Mesothelial cell of epicardium (in vitro differentiated cells): ENCODE measurements around the gene FCGR2B. TPM values are rescaled to one million over a fixed set of nuclear protein-coding genes. Genes with fewer than 3 reads are reported as not detected.
"Not testable (repeated sequence)": the region's sequence is repeated elsewhere in the genome, so short reads cannot be mapped to it uniquely, and the experiment has no call there.

Experiments
- DNase-seq, 2 experiments: peaks; one replicate each; pipeline ENCODE4 v3.0.0; 2021; ENCODE audit warnings: low spot score in 2 of 2; ENCODE audit not compliant: unreplicated experiment in 2 of 2
- H3K27ac Mint-ChIP-seq: 2 replicates; pipeline ENCODE4 v1.8.0; 2021; ENCODE audit warnings: mixed read lengths
- H3K27me3 Mint-ChIP-seq: 2 replicates; pipeline ENCODE4 v1.8.0; 2021; ENCODE audit warnings: low read depth, mixed read lengths
- H3K36me3 Mint-ChIP-seq: 2 replicates; pipeline ENCODE4 v1.8.0; 2021; ENCODE audit warnings: mixed read lengths
- H3K4me1 Mint-ChIP-seq: 2 replicates; pipeline ENCODE4 v1.8.0; 2021; ENCODE audit warnings: mixed read lengths
- H3K4me3 Mint-ChIP-seq: 2 replicates; pipeline ENCODE4 v1.8.0; 2021; ENCODE audit warnings: mild to moderate bottlenecking, moderate library complexity, mixed read lengths
- H3K9me3 Mint-ChIP-seq: 2 replicates; pipeline ENCODE4 v1.8.0; 2021; ENCODE audit warnings: mixed read lengths
- CTCF ChIP-seq: fragments of 200-600 bp; sonication (generic); IDR thresholded peaks from one replicate; pipeline ENCODE4 v1.5.0; 2021; ENCODE audit warnings: antibody characterized with exemption; ENCODE audit not compliant: unreplicated experiment
- total RNA-seq: library from RNA; stranded (reverse); gene quantifications from 3 replicates; pipeline ENCODE4 v1.2.1, GENCODE V29; 2021

Gene FCGR2B
- total RNA-seq, 1 donor from 2014 or later: not detected

GRCh38 chr1:161631076-161631475 is 31.9 kb upstream of the FCGR2B start, which contains the start of gene FCGR3B:
TSS of gene FCGR3B (minus strand) at chr1:161631176. CDS start at chr1:161631094, 82 bp downstream.
- Mint-ChIP-seq H3K36me3 (no peaks in the 10 kb centered on the region), H3K4me1 (no peaks in the 10 kb centered on the region), H3K27me3 (peaks cover 49% of the 10 kb centered on the region), H3K4me3 (no peak within 1 kb of the TSS), H3K27ac (no peak within 1 kb of the TSS), H3K9me3 (no peaks in the 10 kb centered on the region)
- no peak for DNase-seq
- no peak for TF ChIP-seq CTCF

DNA sequence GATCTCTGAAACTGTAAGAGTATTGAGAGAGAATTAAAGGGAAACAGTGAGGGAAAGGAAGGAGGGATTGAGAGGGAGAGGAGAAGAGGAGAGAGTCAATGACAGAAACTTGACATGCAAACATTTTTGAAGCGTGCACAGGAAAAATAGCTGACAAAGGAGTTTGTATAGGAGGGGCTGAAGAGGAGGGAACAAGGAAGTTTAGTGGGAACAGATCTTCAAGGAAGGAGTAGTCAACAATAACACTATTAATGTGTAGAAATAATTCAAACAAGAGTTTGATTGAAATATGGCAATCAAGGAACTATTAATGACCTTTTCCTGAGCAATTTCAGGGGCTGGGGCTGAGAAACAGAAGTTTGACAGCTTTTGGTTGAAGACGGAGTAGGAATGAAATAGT is 27.9 kb upstream of the FCGR2B start:
- DNase-seq, H3K36me3 Mint-ChIP-seq, H3K4me1 Mint-ChIP-seq, H3K27ac Mint-ChIP-seq, H3K4me3 Mint-ChIP-seq, H3K9me3 Mint-ChIP-seq: not testable (repeated sequence)
- H3K27me3 Mint-ChIP-seq: peaks cover 44% of the 10 kb centered on the region

- H3K36me3 Mint-ChIP-seq, H3K4me3 Mint-ChIP-seq, H3K27ac Mint-ChIP-seq, H3K9me3 Mint-ChIP-seq, H3K4me1 Mint-ChIP-seq, DNase-seq: not testable (repeated sequence)
- peaks cover 36% of the 10 kb centered on the region for H3K27me3 Mint-ChIP-seq
These were observed 26.7 kb upstream of the FCGR2B start for GRCh38 chr1:161636189-161636782.

DNA sequence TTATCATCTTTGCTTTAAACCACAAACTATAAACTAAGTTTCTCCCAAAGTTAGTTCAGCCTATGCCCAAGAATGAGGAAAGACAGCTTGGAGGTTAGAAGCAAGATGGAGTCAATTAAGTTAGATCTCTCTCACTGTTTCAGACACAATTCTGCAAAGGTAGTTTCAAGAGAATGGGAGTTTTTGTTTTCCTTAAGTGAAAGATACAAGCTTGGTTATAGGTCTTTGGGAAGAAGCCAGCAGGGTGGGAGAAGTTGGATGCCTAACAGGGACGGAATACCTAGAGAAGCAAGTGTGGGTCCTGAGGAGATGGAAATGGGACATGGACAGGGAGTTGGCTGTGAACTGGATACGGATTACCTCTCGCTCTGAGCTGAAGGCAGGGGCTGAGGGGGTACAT is 26.0 kb upstream of the FCGR2B start:
- DNase-seq, H3K4me1 Mint-ChIP-seq, H3K27ac Mint-ChIP-seq: not testable (repeated sequence)

DNA sequence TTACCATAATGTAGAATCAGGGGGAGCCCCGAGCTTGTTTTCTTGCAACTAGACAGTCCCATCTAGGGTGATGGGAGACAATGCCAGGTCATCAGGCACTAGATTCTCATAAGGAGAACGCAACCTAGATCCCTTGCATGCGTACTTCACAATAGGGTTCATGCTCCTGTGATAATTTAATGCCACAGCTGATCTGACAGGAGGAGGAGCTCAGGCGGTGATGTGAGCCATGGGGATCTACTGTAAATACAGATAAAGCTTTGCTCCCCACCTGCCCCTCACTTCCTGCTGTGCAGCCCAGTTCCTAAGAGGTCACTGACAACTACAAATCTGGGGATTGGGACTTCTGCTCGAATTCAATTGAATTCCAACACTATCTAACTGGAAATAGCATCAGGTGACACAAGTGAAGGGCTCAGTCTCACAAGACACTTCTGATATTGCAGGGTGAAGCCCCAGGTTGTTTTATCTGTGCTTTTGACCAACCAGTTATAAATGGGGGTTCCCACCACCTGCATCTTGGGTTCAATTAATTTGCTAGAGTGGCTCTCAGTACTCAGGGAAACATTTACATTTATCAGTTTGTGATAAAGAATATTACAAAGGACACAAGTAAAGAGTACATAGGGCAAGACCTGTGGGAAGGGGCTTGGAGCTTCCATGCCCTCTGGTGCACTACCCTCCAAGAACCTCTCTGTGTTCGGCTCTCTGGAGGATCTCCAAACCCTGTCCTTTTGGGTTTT is 24.5 kb upstream of the FCGR2B start:
- H3K4me1 Mint-ChIP-seq, H3K9me3 Mint-ChIP-seq, H3K36me3 Mint-ChIP-seq, H3K4me3 Mint-ChIP-seq, DNase-seq, H3K27ac Mint-ChIP-seq: not testable (repeated sequence)
- H3K27me3 Mint-ChIP-seq: peaks cover 36% of the 10 kb centered on the region

More for the DNA sequence above, 26.0 kb upstream of the FCGR2B start:
- H3K9me3 Mint-ChIP-seq, H3K4me3 Mint-ChIP-seq, H3K36me3 Mint-ChIP-seq: not testable (repeated sequence)
- H3K27me3 Mint-ChIP-seq: peaks cover 33% of the 10 kb centered on the region

- not testable (repeated sequence) for H3K4me3 Mint-ChIP-seq, H3K4me1 Mint-ChIP-seq
These were observed 23.7 kb upstream of the FCGR2B start for GRCh38 chr1:161639203-161639602.

DNA sequence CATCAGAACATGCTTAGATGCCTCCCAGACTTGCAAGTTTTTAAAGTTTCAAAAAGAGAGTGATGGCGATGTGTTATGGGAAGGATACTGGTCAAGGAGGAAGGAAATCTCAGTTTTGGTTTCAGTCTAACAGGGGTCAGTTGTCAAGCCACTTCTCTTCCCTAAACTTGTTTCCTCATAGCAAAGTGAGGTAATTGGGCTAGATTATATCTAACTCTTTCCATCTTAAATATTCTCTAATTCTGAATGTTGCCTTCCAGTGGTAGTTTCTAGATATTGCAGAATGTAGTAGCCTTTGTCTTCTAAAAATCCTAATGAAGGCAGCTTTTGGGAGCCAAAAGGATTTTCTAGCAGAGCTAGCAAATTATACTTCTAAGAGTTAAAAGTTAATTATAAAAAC is 20.2 kb upstream of the FCGR2B start:
- not testable (repeated sequence) for H3K4me1 Mint-ChIP-seq, DNase-seq, H3K27ac Mint-ChIP-seq, H3K4me3 Mint-ChIP-seq, H3K36me3 Mint-ChIP-seq, H3K9me3 Mint-ChIP-seq
- peaks cover 48% of the 10 kb centered on the region for H3K27me3 Mint-ChIP-seq

More at GRCh38 chr1:161639203-161639602, 23.7 kb upstream of the FCGR2B start:
- peaks cover 42% of the 10 kb centered on the region for H3K27me3 Mint-ChIP-seq
- H3K27ac Mint-ChIP-seq, H3K9me3 Mint-ChIP-seq, DNase-seq, H3K36me3 Mint-ChIP-seq: not testable (repeated sequence)

DNA sequence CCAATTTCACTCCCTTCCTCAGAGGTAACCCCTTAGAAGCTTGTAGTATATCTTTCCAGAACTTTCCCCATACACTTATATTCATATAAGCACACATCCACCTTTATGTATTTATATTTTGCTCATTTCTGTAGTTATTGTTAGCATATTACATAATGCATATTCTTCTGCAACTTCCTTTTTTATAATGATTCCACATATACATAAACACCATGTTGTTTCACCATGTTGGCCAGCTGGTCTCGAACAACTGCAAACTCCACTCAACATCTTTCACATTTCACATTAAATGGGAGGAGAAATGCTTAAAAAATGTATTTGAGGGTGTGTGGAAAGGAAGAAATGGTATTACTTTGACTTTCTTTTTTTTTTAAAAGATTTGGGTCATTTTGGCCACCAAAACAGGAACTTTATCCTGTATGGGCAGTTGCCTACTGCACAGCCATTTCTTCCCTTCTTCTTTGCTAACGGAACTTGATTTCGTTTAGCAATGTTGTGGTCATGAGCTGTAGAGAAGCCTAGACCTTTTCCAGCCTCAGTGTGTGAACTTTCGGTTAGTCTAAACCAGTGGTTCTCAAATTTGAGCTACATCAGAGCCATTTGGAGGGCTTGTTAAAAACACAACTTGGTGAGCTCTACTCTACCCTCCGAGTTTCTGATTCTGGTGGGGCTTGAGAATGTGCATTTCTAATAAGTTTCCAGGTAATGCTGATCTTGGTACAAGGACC is 19.3 kb upstream of the FCGR2B start:
- not testable (repeated sequence) for H3K27ac Mint-ChIP-seq, H3K4me3 Mint-ChIP-seq, DNase-seq, H3K4me1 Mint-ChIP-seq, H3K9me3 Mint-ChIP-seq, H3K36me3 Mint-ChIP-seq
- peaks cover 50% of the 10 kb centered on the region for H3K27me3 Mint-ChIP-seq

DNA sequence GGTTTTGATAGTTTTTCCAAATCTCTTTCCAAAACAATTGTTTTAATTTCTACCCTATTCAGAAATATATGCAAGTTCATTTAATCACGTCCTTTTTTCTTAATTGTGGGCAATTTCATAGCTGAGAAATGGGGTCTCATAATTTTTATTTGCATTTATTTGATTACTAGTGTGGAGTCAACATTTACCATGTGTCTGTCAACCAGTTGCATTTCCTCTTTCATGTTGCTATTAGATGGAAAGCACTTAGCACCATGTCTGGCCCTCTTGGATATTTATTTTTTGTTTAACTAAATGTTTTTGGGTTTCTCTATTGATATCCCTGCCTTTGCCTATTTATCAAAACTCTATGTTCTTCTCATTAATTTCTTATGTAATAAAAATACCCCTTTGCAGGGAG is 18.1 kb upstream of the FCGR2B start:
- DNase-seq, H3K4me3 Mint-ChIP-seq, H3K36me3 Mint-ChIP-seq, H3K4me1 Mint-ChIP-seq, H3K27ac Mint-ChIP-seq, H3K9me3 Mint-ChIP-seq: not testable (repeated sequence)
- peaks cover 56% of the 10 kb centered on the region for H3K27me3 Mint-ChIP-seq
